ENCODE measurements around the gene MICOS13. TPM values are rescaled to one million over a fixed set of nuclear protein-coding genes. Genes with fewer than 3 reads are reported as not detected.

The MICOS13 gene
- total RNA-seq, 6 experiments from 2014 or later = 77.9 to 91.6 (median 80.1) TPM

- DNase-seq = no peak
- H3K27me3 Mint-ChIP-seq (ENCODE audit: insufficient read depth) = peaks cover 1% of the 10 kb centered on the region
- H3K4me3 Mint-ChIP-seq = no peak overlapping the region
- H3K9me3 Mint-ChIP-seq = no peaks in the 10 kb centered on the region
- H3K27ac Mint-ChIP-seq = no peak overlapping the region
- peaks cover 53% of the 10 kb centered on the region for H3K36me3 Mint-ChIP-seq (ENCODE audit: low read depth)
- H3K4me1 Mint-ChIP-seq (ENCODE audit: low read depth) = no peaks in the 10 kb centered on the region
- TF ChIP-seq CTCF (IDR thresholded peaks at IDR 0.05) = peak; percentile 16; the same call in 1 of the 2 replicates
These were observed 29.0 kb downstream of the MICOS13 start for GRCh38 chr19:5651361-5651760.

GRCh38 chr19:5648464-5648863 lies 31.9 kb downstream of the MICOS13 start:
- no peak for TF ChIP-seq CTCF (IDR thresholded peaks at IDR 0.05)
- peaks cover 50% of the 10 kb centered on the region for H3K36me3 Mint-ChIP-seq (ENCODE audit: low read depth)

GRCh38 chr19:5646703-5647102 lies 33.6 kb downstream of the MICOS13 start:
- Mint-ChIP-seq H3K4me3 (no peak overlapping the region), H3K36me3 (ENCODE audit: low read depth) (peaks cover 46% of the 10 kb centered on the region), H3K4me1 (ENCODE audit: low read depth) (peaks cover 25% of the 10 kb centered on the region), H3K27ac (no peak overlapping the region), H3K27me3 (ENCODE audit: insufficient read depth) (peaks cover 1% of the 10 kb centered on the region; the same call in 1 of the 2 replicates), H3K9me3 (no peaks in the 10 kb centered on the region)
- no peak for DNase-seq
- no peak for TF ChIP-seq CTCF (IDR thresholded peaks at IDR 0.05)

More at GRCh38 chr19:5648464-5648863, 31.9 kb downstream of the MICOS13 start:
- H3K9me3 Mint-ChIP-seq = no peaks in the 10 kb centered on the region
- H3K27ac Mint-ChIP-seq = no peak overlapping the region
- H3K4me1 Mint-ChIP-seq (ENCODE audit: low read depth) = peaks cover 18% of the 10 kb centered on the region
- H3K4me3 Mint-ChIP-seq = no peak overlapping the region
- peaks cover 1% of the 10 kb centered on the region; the same call in 1 of the 2 replicates for H3K27me3 Mint-ChIP-seq (ENCODE audit: insufficient read depth)
- DNase-seq = no peak

GRCh38 chr19:5645409-5645808 lies 34.9 kb downstream of the MICOS13 start:
- no peaks in the 10 kb centered on the region for H3K27me3 Mint-ChIP-seq (ENCODE audit: insufficient read depth)
- H3K36me3 Mint-ChIP-seq (ENCODE audit: low read depth) = peaks cover 51% of the 10 kb centered on the region
- H3K4me3 Mint-ChIP-seq = no peak overlapping the region
- peak overlapping the region; percentile 19; the same call in 1 of the 2 replicates for H3K27ac Mint-ChIP-seq
- peaks cover 31% of the 10 kb centered on the region for H3K4me1 Mint-ChIP-seq (ENCODE audit: low read depth)
- DNase-seq = no peak
- no peak for TF ChIP-seq CTCF (IDR thresholded peaks at IDR 0.05)
- H3K9me3 Mint-ChIP-seq = no peaks in the 10 kb centered on the region

- H3K27me3 Mint-ChIP-seq (ENCODE audit: insufficient read depth) = no peaks in the 10 kb centered on the region
- peaks cover 31% of the 10 kb centered on the region for H3K4me1 Mint-ChIP-seq (ENCODE audit: low read depth)
These were observed 36.3 kb downstream of the MICOS13 start for GRCh38 chr19:5644037-5644436.

More at GRCh38 chr19:5644037-5644436, 36.3 kb downstream of the MICOS13 start:
- Mint-ChIP-seq H3K27ac (peak overlapping the region; percentile 86), H3K36me3 (ENCODE audit: low read depth) (peaks cover 43% of the 10 kb centered on the region), H3K9me3 (no peaks in the 10 kb centered on the region), H3K4me3 (peak overlapping the region; percentile 29; the same call in 1 of the 2 replicates)
- no peak for TF ChIP-seq CTCF (IDR thresholded peaks at IDR 0.05)
- peak; percentile 27 for DNase-seq
